Smooth muscle cell (in vitro differentiated cells): Measurements from ENCODE around the gene EBF4. TPM values are rescaled to one million over a fixed set of nuclear protein-coding genes. Genes with fewer than 3 reads are reported as not detected.

Source experiments
- DNase-seq: peaks from one replicate; lab custom pipeline; 2025; ENCODE audit not compliant: unreplicated experiment; lab: John Stamatoyannopoulos, UW
- H2AFZ ChIP-seq: fragments of 200-600 bp; sonication (generic); 2 replicates; pipeline ENCODE4 v1.6.0; 2016; ENCODE audit warnings: antibody characterized with exemption, low read depth, mild to moderate bottlenecking
- H3F3A ChIP-seq: fragments of 200-600 bp; sonication (generic); 2 replicates; pipeline ENCODE4 v1.6.0; 2017; ENCODE audit warnings: antibody characterized with exemption, low read depth
- H3K27ac ChIP-seq: fragments of 200-600 bp; sonication (generic); 2 replicates; pipeline ENCODE4 v1.5.1; 2016; ENCODE audit warnings: low read depth, mild to moderate bottlenecking
- H3K27me3 ChIP-seq: fragments of 200-600 bp; sonication (generic); 2 replicates; pipeline ENCODE4 v1.6.1; 2016; ENCODE audit warnings: low read depth, mild to moderate bottlenecking
- H3K36me3 ChIP-seq: fragments of 200-600 bp; sonication (generic); 2 replicates; pipeline ENCODE4 v1.5.1; 2016; ENCODE audit warnings: low read depth
- H3K4me1 ChIP-seq: fragments of 200-600 bp; sonication (generic); 2 replicates; pipeline ENCODE4 v1.5.1; 2016; ENCODE audit warnings: low read depth
- H3K4me2 ChIP-seq: fragments of 200-600 bp; sonication (generic); 2 replicates; pipeline ENCODE4 v1.6.0; 2016; ENCODE audit warnings: mild to moderate bottlenecking
- H3K4me3 ChIP-seq: fragments of 200-600 bp; sonication (generic); 2 replicates; pipeline ENCODE4 v1.5.1; 2016; ENCODE audit warnings: mild to moderate bottlenecking
- H3K79me2 ChIP-seq: fragments of 200-600 bp; sonication (generic); 2 replicates; pipeline ENCODE4 v1.6.0; 2016; ENCODE audit warnings: low read depth, mild to moderate bottlenecking
- H3K9ac ChIP-seq: fragments of 200-600 bp; sonication (generic); 2 replicates; pipeline ENCODE4 v1.6.0; 2016; ENCODE audit warnings: low read depth
- H3K9me3 ChIP-seq: fragments of 200-600 bp; sonication (generic); replicated peaks from 2 replicates; pipeline ENCODE4 v1.5.1; 2016; ENCODE audit warnings: low read depth
- H4K20me1 ChIP-seq: fragments of 200-600 bp; sonication (generic); 2 replicates; pipeline ENCODE4 v1.6.0; 2016; ENCODE audit warnings: low read depth
- WGBS: methylation state at CpG from one replicate; pipeline ENCODE4 v1.1.7; 2016; ENCODE audit warnings: low lambda C conversion rate; 5-methylcytosine and 5-hydroxymethylcytosine counted together
- polyA plus RNA-seq: library from polyadenylated mRNA; unstranded; fragments of >200 nt; fragmentation: Nextera tagmentation; extraction: Ambion mirVana; gene quantifications from 2 replicates; pipeline ENCODE4 v1.2.1, GENCODE V29; 2016
- total RNA-seq: library from RNA; depleted of rRNA; stranded (reverse); fragments of >200 nt; gene quantifications from 2 replicates; pipeline ENCODE4 v1.2.3, GENCODE V29; 2014
- TF ChIP-seq, protein P1 (sequence below): fragments of 200-600 bp; sonication (generic); IDR thresholded peaks from 2 replicates; pipeline ENCODE4 v1.5.1; 2017; ENCODE audit warnings: borderline replicate concordance, mild to moderate bottlenecking, antibody characterized with exemption; ENCODE audit not compliant: insufficient read depth, poor library complexity, severe bottlenecking

The EBF4 gene
- total and polyA plus RNA-seq, 2 experiments from 2014 or later = 8.2 to 19.0 TPM

DNA sequence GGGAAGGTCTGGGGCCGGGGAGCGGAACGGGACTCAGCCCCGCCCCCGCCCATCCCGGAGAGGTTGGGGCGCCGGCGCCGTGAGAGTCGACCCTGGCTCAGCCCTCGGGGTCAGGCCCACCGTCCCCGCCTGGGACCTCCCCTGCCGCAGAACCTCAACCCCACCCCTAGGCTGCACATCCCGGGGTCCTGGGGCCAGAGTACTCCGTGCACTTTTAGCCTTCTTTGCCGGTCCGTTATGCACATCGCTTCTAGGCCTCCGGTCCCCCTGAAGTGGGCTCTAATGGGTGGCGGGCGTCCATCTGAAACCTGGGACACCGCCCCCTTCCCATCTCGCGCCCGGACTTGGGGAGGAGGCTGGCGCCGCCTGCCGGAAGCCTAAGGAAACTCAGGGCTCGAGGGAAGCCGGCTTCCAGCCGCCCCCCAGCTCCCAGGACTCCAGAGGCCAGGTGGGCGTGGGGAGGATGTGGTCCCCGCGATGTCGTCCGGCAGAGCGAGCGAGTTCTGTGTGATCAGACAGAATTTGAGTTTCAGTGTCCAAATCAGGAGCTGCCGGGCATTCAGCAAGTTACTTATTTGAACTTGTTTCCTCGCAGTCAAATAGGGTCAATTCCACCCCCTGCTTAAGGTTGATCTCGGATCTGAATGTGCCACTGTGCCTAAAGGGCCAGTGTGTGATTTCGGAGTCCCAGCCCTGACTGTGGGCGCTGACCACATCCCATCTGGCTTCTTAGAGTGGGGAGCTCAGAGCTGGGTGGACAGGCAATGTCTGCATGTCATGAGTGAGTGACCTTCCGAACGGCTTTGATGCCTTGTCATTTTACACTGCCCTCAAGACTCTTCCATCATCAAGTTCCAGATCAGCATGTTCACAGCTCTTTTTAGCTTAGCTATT is 60.2 kb downstream of the EBF4 start:
- H3K4me2 ChIP-seq = peak overlapping the region; percentile 90
- 15% methylated on average over 35 of the region's 47 CpGs for WGBS
- no peaks in the 10 kb centered on the region for H3K9me3 ChIP-seq

DNA sequence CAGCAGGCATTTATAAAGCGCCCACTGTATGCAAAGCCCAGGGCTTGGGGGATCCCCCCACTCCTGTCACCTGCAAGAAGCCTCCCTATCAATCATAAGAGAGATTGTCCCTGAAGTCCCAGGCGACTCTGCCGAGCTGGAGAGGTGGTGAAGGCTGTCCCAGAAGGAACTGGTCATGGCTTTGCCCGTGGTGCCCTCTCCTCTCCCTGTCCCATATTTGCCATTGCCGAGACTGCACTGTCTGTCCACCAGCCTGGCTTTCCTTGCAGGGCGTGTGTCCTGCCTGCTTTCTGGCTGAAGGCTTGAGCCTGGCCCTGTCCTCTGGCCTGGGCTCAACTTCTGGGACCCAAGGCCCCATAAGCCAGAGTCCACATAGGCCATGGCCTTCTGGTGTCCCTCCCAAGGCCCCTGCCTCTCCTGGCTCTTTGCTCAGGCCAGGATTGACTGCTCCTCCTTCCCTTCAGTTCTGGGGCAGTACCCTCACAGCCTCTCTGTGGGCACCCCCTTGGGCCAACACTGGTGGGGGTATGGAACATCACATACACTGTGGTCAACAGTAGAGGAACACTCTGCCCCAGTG is 61.0 kb downstream of the EBF4 start:
- no peaks in the 10 kb centered on the region for H3K36me3 ChIP-seq
- H3K4me2 ChIP-seq = no peak overlapping the region
- no peak for DNase-seq
- peaks cover 63% of the 10 kb centered on the region for H3K27me3 ChIP-seq
- no peaks in the 10 kb centered on the region for H3F3A ChIP-seq
- no peak overlapping the region for H2AFZ ChIP-seq
- no peaks in the 10 kb centered on the region for H3K79me2 ChIP-seq
- 77% methylated on average over 6 of the region's 6 CpGs for WGBS
- H3K4me1 ChIP-seq = peaks cover 7% of the 10 kb centered on the region
- H3K27ac ChIP-seq = no peak overlapping the region
- TF ChIP-seq, protein P1, sequence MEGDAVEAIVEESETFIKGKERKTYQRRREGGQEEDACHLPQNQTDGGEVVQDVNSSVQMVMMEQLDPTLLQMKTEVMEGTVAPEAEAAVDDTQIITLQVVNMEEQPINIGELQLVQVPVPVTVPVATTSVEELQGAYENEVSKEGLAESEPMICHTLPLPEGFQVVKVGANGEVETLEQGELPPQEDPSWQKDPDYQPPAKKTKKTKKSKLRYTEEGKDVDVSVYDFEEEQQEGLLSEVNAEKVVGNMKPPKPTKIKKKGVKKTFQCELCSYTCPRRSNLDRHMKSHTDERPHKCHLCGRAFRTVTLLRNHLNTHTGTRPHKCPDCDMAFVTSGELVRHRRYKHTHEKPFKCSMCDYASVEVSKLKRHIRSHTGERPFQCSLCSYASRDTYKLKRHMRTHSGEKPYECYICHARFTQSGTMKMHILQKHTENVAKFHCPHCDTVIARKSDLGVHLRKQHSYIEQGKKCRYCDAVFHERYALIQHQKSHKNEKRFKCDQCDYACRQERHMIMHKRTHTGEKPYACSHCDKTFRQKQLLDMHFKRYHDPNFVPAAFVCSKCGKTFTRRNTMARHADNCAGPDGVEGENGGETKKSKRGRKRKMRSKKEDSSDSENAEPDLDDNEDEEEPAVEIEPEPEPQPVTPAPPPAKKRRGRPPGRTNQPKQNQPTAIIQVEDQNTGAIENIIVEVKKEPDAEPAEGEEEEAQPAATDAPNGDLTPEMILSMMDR = no peak
- no peak overlapping the region for H3K4me3 ChIP-seq
- peaks cover 4% of the 10 kb centered on the region for H4K20me1 ChIP-seq
- no peak overlapping the region for H3K9ac ChIP-seq
- no peaks in the 10 kb centered on the region for H3K9me3 ChIP-seq

More for the DNA sequence above, 60.2 kb downstream of the EBF4 start:
- no peak overlapping the region for H3K9ac ChIP-seq
- no peak overlapping the region for H2AFZ ChIP-seq
- no peaks in the 10 kb centered on the region for H3K36me3 ChIP-seq
- peaks cover 71% of the 10 kb centered on the region for H3K27me3 ChIP-seq
- TF ChIP-seq, protein P1 = peak; percentile 75
- H3K4me3 ChIP-seq = peak overlapping the region; percentile 52
- peaks cover 4% of the 10 kb centered on the region for H4K20me1 ChIP-seq
- H3K27ac ChIP-seq = no peak overlapping the region
- no peaks in the 10 kb centered on the region for H3K79me2 ChIP-seq
- DNase-seq = no peak
- H3K4me1 ChIP-seq = peaks cover 7% of the 10 kb centered on the region
- no peaks in the 10 kb centered on the region for H3F3A ChIP-seq

DNA sequence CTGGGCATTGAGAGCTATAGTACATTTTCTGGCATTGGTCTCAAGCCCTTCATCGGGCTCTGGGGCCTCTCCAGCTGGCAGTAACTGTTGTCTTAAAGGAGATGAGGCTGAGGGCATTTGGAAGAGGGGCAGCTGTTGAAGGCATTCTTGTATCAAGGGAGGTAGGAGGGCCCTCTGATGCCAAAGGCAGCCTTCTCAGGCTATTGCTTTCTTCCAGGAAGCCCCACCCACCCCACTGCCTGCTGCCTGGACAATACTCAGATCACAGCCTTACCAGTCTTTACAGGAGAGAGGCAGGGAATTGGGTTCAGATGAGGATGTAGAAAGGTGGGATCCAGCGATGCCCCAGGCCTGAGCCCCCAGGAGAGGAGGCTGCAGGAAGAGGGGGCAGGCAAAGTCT is 61.8 kb downstream of the EBF4 start:
- Histone ChIP-seq H3K9ac (no peak overlapping the region), H3K4me1 (peaks cover 7% of the 10 kb centered on the region), H2AFZ (no peak overlapping the region), H3K36me3 (no peaks in the 10 kb centered on the region), H3K4me2 (no peak overlapping the region), H4K20me1 (peaks cover 4% of the 10 kb centered on the region), H3K27ac (no peak overlapping the region), H3K9me3 (no peaks in the 10 kb centered on the region), H3K4me3 (no peak overlapping the region), H3F3A (no peaks in the 10 kb centered on the region), H3K79me2 (no peaks in the 10 kb centered on the region), H3K27me3 (peaks cover 55% of the 10 kb centered on the region)
- TF ChIP-seq, protein P1 = no peak
- WGBS = 77% methylated on average over 2 of the region's 2 CpGs
- DNase-seq = no peak
